GM21423 (cell line): ENCODE results near the gene ASB9.

ENCODE experiments used
- ATAC-seq: cut with Tn5 transposase; IDR thresholded peaks from one replicate; pipeline ENCODE4 v1.9.1; 2021; ENCODE audit warnings: mild to moderate bottlenecking, moderate library complexity; ENCODE audit not compliant: unreplicated experiment

The ASB9 gene

GRCh38 chrX:15194146-15194545 lies 75.7 kb downstream of the ASB9 start:
- ATAC-seq = no peak
